HG02884 (cell line): ENCODE measurements around the gene ZDHHC9.
A peak's percentile ranks its signal among the peaks of the same experiment; 100 is the strongest.

Experiments
- ATAC-seq: cut with Tn5 transposase; IDR thresholded peaks from one replicate; pipeline ENCODE4 v1.9.1; 2021; ENCODE audit warnings: mild to moderate bottlenecking, moderate library complexity; ENCODE audit not compliant: unreplicated experiment

The ZDHHC9 gene

GRCh38 chrX:129768586-129769466 lies 74.9 kb downstream of the ZDHHC9 start:
- ATAC-seq: no peak

GRCh38 chrX:129768186-129768585 lies 75.5 kb downstream of the ZDHHC9 start:
- ATAC-seq: no peak

DNA sequence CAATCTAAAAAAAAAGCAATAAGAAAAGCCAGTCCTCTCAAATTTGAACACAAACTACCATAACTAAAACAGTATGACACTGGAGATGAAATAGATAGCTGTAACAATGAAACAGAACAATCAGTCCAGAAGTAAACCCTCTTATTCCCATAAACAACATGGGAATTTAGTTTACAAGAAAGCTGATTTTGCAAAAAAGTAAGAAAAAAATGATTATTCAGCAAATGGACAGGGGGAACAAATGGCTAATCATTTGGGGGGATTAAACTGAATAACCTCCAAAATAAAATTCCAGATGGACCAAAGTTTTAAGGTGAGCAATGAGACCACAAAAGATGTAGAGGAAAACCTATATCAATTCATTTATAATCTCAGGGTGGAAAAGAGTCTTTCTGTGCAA lies 80.0 kb downstream of the ZDHHC9 start:
- no peak for ATAC-seq

- no peak for ATAC-seq
These were observed 81.2 kb downstream of the ZDHHC9 start for GRCh38 chrX:129762448-129762847.

GRCh38 chrX:129761596-129761995 lies 82.1 kb downstream of the ZDHHC9 start:
- no peak for ATAC-seq

GRCh38 chrX:129760981-129761380 lies 82.7 kb downstream of the ZDHHC9 start:
- ATAC-seq: no peak

DNA sequence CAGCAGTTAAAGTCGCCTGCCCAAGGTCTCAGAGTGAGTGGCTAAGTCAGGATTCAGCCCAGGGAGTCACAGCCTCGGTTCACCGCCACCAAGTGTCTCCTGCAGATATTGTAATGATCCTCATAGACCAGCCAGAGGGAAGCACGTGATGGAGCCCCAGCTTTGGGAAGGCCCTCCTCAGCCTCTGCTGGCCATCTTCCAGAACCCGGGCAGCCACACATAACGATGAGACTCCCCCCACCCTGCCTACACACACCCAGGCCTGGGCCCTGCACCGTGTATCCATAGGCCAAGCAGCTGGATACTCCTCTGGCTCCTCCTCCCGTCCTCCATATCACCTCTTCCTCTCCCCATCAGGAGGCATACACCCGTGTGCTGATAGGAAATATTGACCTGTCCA lies 83.5 kb downstream of the ZDHHC9 start:
- no peak for ATAC-seq

DNA sequence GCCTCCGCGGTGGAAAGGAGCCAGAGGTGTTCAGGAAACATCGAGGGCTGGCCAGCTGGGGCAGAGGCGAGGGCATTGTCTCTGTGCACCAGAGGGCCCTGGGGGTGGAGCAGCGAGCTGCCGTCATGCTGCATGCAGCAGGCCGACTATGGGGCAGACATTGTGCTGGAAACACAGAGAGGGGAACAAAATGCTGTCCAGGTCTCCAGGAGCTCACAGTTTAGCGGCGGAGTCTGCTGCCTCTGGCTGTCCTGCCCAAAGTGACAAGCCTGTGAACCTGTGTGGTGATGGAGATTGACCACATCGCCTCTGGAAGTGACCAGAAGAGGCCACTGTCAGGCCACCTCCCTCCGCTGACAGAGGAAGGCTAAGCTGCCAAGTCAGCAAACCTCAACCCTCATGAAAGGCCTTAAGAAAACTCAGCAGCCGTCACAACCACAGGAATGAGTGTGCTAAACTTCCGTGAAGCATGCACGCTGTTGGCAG lies 84.1 kb downstream of the ZDHHC9 start:
- peak; percentile 43 for ATAC-seq

- ATAC-seq: no peak
These were observed 87.7 kb downstream of the ZDHHC9 start for GRCh38 chrX:129755779-129756650.

DNA sequence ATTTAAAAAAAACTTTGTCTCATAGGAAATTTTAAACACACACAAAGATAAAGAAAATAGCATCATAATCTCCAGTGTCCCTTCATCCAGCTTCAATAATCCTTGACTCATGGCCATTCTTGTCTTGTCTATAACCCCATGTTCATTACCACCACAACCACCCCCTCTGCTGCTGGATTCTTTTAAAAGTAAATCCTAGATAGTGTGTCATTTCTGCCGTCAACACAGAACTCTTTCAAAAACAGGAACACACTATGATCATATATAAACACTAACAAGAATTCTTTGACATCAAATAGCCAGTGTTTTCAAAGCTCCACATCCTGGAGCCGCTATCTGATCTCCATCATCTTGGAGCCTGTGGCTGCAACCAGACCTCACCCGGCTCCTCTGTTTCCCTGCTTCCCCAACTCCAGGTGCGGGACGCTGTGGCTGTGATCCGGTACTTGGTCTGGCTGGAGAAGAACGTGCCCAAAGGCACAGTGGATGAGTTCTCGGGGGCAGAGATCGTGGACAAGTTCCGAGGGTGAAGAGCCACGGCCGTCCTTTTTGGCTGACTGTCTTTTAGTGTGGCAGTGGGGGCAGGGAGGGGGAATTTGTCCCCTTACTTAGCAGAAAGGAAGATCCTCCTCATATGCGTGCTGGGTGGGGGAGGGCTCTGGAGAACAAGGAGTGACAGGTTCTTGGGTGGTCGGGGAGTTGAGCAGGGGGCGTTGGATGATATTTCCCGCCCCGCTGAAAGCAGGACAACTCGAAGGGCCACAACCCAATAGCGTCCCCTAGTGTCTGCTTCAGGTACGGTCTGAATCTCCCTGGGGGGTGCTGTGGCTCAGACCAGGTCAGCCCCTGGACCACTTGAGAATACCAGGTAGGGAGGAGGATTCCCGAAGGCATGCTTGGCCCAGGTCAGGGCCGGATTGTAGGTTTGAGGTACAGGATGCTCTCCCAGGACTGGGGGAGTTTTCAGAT lies 89.3 kb downstream of the ZDHHC9 start:
- ATAC-seq: no peak
